Common myeloid progenitor, CD34-positive (primary cell): ENCODE measurements around the gene ANO3.

Experiments used
- CTCF ChIA-PET: fragments of 350-600 bp; sonication (Branson Sonifier 250); formaldehyde crosslinking; loops from one replicate; lab custom pipeline; 2021; ENCODE audit warnings: antibody characterized with exemption; lab: Charles Lee
- POLR2A ChIA-PET: fragments of 350-600 bp; sonication (Branson Sonifier 250); formaldehyde crosslinking; loops from one replicate; lab custom pipeline; 2021; ENCODE audit warnings: antibody characterized with exemption; lab: Charles Lee
- DNase-seq, 3 donors: peaks; one replicate each; pipeline versions ENCODE4 v3.0.0 to v3.0.0-alpha.2; 2013
- H3K27ac ChIP-seq, 2 experiments: 1 replicate in 1 of 2; 2 replicates in 1 of 2; pipeline ENCODE4 v1.7.0; 2013; ENCODE audit warnings: inconsistent platforms in 2 of 2, low read length in 2 of 2, mild to moderate bottlenecking in 2 of 2, low read depth in 1 of 2, moderate library complexity in 1 of 2; ENCODE audit not compliant: severe bottlenecking in 2 of 2, insufficient read depth in 1 of 2, poor library complexity in 1 of 2
- H3K27me3 ChIP-seq, 5 experiments: replicated peaks in 2 of 5; 1 replicate in 3 of 5; 2 replicates in 2 of 5; pipeline versions ENCODE4 v1.6.1 to v1.7.0; 2013; ENCODE audit warnings: low read length in 4 of 5, mild to moderate bottlenecking in 2 of 5, moderate library complexity in 2 of 5, inconsistent platforms in 1 of 5; ENCODE audit not compliant: insufficient read depth in 5 of 5, control insufficient read depth in 4 of 5
- H3K36me3 ChIP-seq, 4 experiments: 1 replicate in 2 of 4; 2 replicates in 2 of 4; pipeline versions ENCODE4 v1.6.1 to v1.7.0; 2013; ENCODE audit warnings: low read length in 3 of 4, control low read depth in 1 of 4, mild to moderate bottlenecking in 1 of 4; ENCODE audit not compliant: control insufficient read depth in 4 of 4, insufficient read depth in 4 of 4
- H3K4me1 ChIP-seq, 4 experiments: 1 replicate in 3 of 4; 2 replicates in 1 of 4; pipeline versions ENCODE4 v1.6.1 to v1.7.1; 2013; ENCODE audit warnings: low read length in 3 of 4, mild to moderate bottlenecking in 3 of 4, control low read depth in 1 of 4, inconsistent platforms in 1 of 4, moderate library complexity in 1 of 4; ENCODE audit not compliant: control insufficient read depth in 4 of 4, insufficient read depth in 4 of 4; ENCODE audit errors: control extremely low read depth in 1 of 4
- H3K4me3 ChIP-seq, 7 experiments: 1 replicate in 4 of 7; 2 replicates in 3 of 7; pipeline versions ENCODE4 v1.5.1 to v1.7.0; 2013; ENCODE audit warnings: mild to moderate bottlenecking in 7 of 7, low read length in 6 of 7, moderate library complexity in 6 of 7, inconsistent platforms in 2 of 7, low read depth in 2 of 7, control low read depth in 1 of 7; ENCODE audit not compliant: insufficient read depth in 4 of 7, control insufficient read depth in 1 of 7; ENCODE audit errors: extremely low read depth in 1 of 7
- H3K9me3 ChIP-seq, 5 experiments: 1 replicate in 4 of 5; 2 replicates in 1 of 5; pipeline versions ENCODE4 v1.6.1 to v1.7.1; 2013; ENCODE audit warnings: low read length in 4 of 5, mild to moderate bottlenecking in 2 of 5, inconsistent platforms in 1 of 5, low read depth in 1 of 5, moderate library complexity in 1 of 5; ENCODE audit not compliant: control insufficient read depth in 4 of 5, insufficient read depth in 2 of 5; ENCODE audit errors: control extremely low read depth in 1 of 5
- WGBS: methylation state at CpG from one replicate; pipeline ENCODE4 v1.1.5; 2013; ENCODE audit not compliant: insufficient coverage; 5-methylcytosine and 5-hydroxymethylcytosine counted together

ANO3 gene

GRCh38 chr11:26329206-26329605, 2.7 kb upstream of the ANO3 start:
- CTCF ChIA-PET: no interaction called here
- WGBS: no CpG with 5 or more reads among the region's 2 CpGs
- POLR2A ChIA-PET: no interaction called here

DNA sequence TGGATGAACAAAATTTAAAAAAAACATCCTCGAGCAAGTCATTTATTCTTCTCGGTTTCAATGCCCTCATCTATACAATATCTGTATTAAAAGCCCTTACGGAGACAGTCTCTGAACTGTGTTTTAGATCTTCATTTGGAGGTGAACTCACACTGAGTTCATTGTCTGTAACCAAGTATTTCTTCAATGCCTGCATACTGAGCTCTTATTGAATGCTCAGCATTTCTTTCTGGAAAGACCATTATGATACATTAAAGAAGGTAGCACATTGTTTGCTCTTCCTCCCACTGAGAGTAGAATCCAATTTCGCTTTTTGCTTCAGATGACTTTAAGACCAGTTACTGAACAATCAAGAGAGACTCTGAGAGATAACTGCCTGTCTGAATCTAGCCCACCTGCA, 1.7 kb upstream of the ANO3 start:
- Histone ChIP-seq H3K4me1 (peaks cover 0 to 5% (median 1%) of the 10 kb centered on the region in 4 experiments), H3K36me3 (no peaks in the 10 kb centered on the region), H3K4me3 (no peak overlapping the region), H3K9me3 (peaks cover 0 to 3% (median 0%) of the 10 kb centered on the region in 5 experiments), H3K27ac (no peak overlapping the region), H3K27me3 (peaks cover 2 to 40% (median 7%) of the 10 kb centered on the region in 5 experiments)
- POLR2A ChIA-PET: no interaction called here
- CTCF ChIA-PET: no interaction called here
- WGBS: no CpG with 5 or more reads among the region's 4 CpGs
- DNase-seq: no peak

More at GRCh38 chr11:26329206-26329605, 2.7 kb upstream of the ANO3 start:
- H3K9me3 ChIP-seq: peaks cover 0 to 3% (median 0%) of the 10 kb centered on the region in 5 experiments
- no peak for DNase-seq
- H3K27me3 ChIP-seq: peaks cover 2 to 39% (median 7%) of the 10 kb centered on the region in 5 experiments
- H3K36me3 ChIP-seq: no peaks in the 10 kb centered on the region
- no peak overlapping the region for H3K27ac ChIP-seq
- no peak overlapping the region for H3K4me3 ChIP-seq
- H3K4me1 ChIP-seq: peaks cover 0 to 5% (median 1%) of the 10 kb centered on the region in 4 experiments

- DNase-seq: no peak
- no peaks in the 10 kb centered on the region for H3K36me3 ChIP-seq
- WGBS: 55% methylated on average over 2 of the region's 5 CpGs
- H3K27me3 ChIP-seq: peaks cover 2 to 40% (median 7%) of the 10 kb centered on the region in 5 experiments
- peaks cover 0 to 5% (median 1%) of the 10 kb centered on the region in 4 experiments for H3K4me1 ChIP-seq
- no peak overlapping the region for H3K27ac ChIP-seq
- H3K4me3 ChIP-seq: no peak overlapping the region
- CTCF ChIA-PET: no interaction called here
- peaks cover 0 to 3% (median 0%) of the 10 kb centered on the region in 5 experiments for H3K9me3 ChIP-seq
- POLR2A ChIA-PET: no interaction called here
Observed at GRCh38 chr11:26332572-26332915, 614 bp downstream of the ANO3 start.

- no peaks in the 10 kb centered on the region for H3K36me3 ChIP-seq
- CTCF ChIA-PET: no interaction called here
- H3K27ac ChIP-seq: no peak overlapping the region
- peaks cover 0 to 5% (median 1%) of the 10 kb centered on the region in 4 experiments for H3K4me1 ChIP-seq
- WGBS: no CpG with 5 or more reads among the region's 3 CpGs
- H3K27me3 ChIP-seq: peaks cover 2 to 40% (median 7%) of the 10 kb centered on the region in 5 experiments
- peaks cover 0 to 3% (median 0%) of the 10 kb centered on the region in 5 experiments for H3K9me3 ChIP-seq
- DNase-seq: no peak
- no peak overlapping the region for H3K4me3 ChIP-seq
- POLR2A ChIA-PET: no interaction called here
Observed at GRCh38 chr11:26333906-26334305, 2.0 kb downstream of the ANO3 start.

GRCh38 chr11:26335903-26336302, 4.0 kb downstream of the ANO3 start:
- ChIA-PET CTCF (no interaction called here), POLR2A (no interaction called here)
- no peak overlapping the region for H3K4me3 ChIP-seq
- peaks cover 0 to 5% (median 1%) of the 10 kb centered on the region in 4 experiments for H3K4me1 ChIP-seq
- H3K36me3 ChIP-seq: no peaks in the 10 kb centered on the region
- no peaks in the 10 kb centered on the region for H3K9me3 ChIP-seq
- peaks cover 2 to 29% (median 6%) of the 10 kb centered on the region in 5 experiments for H3K27me3 ChIP-seq
- no peak overlapping the region for H3K27ac ChIP-seq
- no peak for DNase-seq

- Histone ChIP-seq H3K27ac (no peak overlapping the region), H3K4me3 (no peak overlapping the region), H3K36me3 (no peaks in the 10 kb centered on the region), H3K4me1 (no peaks in the 10 kb centered on the region), H3K9me3 (no peaks in the 10 kb centered on the region), H3K27me3 (no peaks in the 10 kb centered on the region)
- WGBS: 100% methylated on average over 1 of the region's 2 CpGs
- CTCF ChIA-PET: no interaction called here
- POLR2A ChIA-PET: no interaction called here
- no peak for DNase-seq
Observed at GRCh38 chr11:26344647-26345046, 12.7 kb downstream of the ANO3 start.

- no peaks in the 10 kb centered on the region for H3K36me3 ChIP-seq
- H3K9me3 ChIP-seq: no peaks in the 10 kb centered on the region
- H3K27ac ChIP-seq: no peak overlapping the region
- 87% methylated on average over 3 of the region's 5 CpGs for WGBS
- no peak overlapping the region for H3K4me3 ChIP-seq
- DNase-seq: no peak
- no peaks in the 10 kb centered on the region for H3K4me1 ChIP-seq
- ChIA-PET POLR2A (no interaction called here), CTCF (no interaction called here)
- no peaks in the 10 kb centered on the region for H3K27me3 ChIP-seq
Observed at GRCh38 chr11:26348776-26349175, 16.8 kb downstream of the ANO3 start.
